ENCODE results near the gene CTDP1.
"Not testable (repeated sequence)": the region's sequence is repeated elsewhere in the genome, so short reads cannot be mapped to it uniquely, and the experiment has no call there.

Gene CTDP1

DNA sequence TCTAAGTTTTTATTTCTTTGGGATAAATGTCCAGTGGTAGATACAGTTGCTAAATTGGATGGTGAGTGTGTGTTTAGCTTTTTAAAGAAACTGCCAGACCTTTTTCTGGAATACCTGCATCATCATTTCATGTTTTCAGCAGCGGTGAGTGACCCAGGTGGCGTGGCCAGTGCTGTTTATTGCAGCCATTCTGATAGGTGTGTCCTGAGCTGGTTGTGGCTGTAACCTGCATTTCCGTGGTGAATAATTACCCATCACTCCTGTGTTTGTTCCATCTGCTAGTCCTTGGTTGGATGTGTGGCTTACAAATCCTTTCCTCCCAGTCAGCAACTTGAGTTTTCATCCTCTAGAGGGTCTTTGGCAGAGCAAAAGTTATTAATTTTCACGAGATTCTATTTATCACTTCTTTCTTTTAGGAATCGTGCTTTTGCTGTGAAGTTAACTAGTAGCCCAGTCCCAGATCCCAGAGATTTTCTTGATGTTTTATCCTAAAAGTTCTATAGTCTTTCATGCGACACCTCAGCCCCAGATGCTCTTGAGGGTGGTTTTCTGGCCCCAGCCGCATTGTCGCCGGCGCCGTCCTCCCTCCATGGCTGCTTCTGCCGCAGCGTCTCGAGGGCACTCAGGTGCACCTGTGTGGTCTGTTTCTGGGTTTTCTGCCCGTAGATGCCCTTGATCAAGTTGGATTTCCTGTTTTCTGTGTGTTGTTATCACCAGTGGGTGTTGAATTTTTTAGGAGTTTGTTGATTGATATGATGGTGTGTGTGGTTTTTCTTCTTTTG is 44.9 kb downstream of the CTDP1 start:
- no peak for DNase-seq (ENCODE audit: low spot score)

DNA sequence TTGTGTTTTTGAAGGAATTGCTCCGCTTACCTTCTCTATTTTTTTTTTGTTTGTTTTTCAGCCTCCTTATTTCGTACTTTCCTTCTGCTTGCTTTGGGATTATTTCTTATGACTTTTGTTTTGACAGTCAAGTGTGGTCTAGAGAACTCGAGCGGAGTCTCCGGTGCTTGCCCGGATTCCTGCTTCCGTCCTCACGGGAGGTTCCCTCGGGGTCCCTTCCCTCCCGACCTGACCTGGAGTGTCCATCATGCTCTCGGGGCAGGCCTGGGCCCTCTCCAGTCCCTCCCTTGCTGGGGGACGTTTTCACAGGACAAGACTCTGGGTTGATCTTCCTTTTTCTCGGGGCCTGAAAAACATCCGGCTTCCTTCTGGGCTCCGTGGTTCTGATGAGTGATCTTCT is 45.9 kb downstream of the CTDP1 start:
- no peak for DNase-seq (ENCODE audit: low spot score)

DNA sequence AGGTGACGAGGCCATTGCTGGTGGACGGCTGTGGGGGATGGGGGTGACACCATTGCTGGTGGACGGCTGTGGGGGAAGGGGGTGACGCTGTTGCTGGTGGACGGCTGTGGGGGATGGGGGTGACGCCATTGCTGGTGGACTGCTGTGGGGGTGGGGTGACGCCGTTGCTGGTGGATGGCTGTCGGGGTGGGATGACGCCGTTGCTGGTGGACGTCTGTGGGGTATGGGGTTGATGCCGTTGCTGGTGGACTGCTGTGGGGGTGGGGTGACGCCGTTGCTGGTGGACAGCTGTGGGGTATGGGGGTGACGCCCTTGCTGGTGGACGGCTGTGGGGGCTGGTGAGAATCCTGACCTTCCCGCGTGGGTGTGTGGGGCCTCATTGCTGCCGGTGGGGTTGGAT is 47.1 kb downstream of the CTDP1 start:
- no peak for DNase-seq (ENCODE audit: low spot score)

DNA sequence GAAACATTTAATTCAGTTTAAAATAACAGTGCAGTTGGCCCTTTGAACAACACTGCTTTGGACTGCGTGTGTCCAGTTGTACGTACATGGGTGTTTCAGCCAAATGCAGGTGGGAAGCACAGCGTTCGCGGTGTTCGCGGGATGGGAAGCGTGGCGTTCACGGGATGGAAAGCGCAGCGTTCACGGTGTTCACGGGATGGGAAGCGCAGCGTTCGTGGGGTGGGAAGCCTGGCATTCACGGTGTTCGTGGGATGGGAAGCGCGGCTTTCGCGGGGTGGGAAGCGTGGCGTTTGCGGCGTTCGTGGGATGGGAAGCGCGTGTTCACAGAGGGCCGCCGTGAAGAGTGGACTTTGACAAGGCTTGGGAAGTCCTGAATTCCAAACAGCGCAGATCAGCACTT is 47.6 kb downstream of the CTDP1 start:
- no peak for DNase-seq (ENCODE audit: low spot score)

DNA sequence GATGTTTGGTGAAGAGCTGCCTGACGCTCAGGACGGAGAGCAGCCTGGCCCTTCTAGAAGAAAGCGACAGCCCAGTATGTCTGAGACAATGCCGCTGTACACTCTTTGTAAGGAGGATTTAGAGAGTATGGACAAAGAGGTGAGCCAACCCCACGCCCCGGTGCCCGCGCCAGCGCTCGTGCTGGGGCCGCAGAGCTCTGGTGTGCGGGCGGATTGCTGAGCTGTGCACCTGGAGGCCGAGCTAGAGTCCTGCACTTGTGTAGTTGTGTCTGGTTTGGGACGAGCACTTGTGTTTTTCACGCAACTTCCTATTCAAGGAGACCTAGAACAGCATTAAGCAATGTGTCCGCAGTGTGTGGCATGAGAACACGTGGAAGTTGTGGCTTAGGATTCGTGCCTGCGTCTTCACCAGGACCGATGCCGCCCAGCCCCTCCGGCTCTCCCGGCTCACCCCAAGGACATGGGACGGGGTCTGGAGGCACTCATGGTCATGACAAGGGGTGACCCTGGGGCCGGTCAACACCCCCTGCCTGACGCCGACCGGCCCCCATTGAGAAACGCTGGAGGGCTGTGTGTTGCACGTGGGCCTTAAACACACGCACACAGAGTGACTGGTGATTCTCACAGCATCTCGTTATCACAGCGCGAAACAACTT is 49.5 kb downstream of the CTDP1 start:
- no peak for DNase-seq (ENCODE audit: low spot score)

DNA sequence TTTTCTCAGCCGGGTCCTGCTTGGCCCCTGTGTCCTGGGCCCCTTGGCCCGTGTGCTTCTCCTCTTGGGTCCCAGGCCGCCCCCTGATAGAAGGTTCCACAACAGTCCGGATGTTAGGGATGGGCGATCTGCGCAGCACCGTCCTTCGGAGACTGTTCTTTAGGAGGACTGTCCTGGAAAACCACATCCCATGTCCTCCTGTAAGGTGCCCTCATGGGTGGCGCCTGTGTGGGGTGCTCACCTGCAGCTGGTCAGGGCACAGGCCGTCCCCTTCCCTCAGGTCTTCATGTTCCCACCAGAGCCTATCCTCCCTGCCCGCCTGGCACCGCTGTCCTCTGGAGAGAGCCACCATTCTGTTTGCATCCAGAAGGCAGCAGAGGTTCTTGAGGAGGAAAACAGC is 50.0 kb downstream of the CTDP1 start:
- no peak for DNase-seq (ENCODE audit: low spot score)

DNA sequence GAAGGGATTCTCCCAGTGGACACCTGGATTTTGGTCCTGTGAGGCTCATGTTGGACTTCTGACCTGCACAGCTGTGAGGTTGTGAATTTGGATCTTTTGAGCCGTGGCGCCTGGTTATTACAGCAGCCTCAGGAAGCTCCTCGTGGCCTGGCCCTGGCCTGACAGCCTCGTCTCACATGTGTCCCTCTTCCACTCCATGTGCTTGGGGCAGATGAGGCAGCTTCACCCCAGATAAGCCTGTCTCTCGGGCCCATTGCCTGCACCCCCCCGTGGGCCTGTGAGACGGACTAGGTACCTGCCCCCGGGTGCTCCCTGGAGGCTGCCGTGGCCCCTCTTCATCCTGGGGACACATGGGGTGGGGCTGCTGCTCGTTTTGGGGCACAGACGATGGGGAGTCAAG is 51.2 kb downstream of the CTDP1 start:
- no peak for DNase-seq (ENCODE audit: low spot score)

DNA sequence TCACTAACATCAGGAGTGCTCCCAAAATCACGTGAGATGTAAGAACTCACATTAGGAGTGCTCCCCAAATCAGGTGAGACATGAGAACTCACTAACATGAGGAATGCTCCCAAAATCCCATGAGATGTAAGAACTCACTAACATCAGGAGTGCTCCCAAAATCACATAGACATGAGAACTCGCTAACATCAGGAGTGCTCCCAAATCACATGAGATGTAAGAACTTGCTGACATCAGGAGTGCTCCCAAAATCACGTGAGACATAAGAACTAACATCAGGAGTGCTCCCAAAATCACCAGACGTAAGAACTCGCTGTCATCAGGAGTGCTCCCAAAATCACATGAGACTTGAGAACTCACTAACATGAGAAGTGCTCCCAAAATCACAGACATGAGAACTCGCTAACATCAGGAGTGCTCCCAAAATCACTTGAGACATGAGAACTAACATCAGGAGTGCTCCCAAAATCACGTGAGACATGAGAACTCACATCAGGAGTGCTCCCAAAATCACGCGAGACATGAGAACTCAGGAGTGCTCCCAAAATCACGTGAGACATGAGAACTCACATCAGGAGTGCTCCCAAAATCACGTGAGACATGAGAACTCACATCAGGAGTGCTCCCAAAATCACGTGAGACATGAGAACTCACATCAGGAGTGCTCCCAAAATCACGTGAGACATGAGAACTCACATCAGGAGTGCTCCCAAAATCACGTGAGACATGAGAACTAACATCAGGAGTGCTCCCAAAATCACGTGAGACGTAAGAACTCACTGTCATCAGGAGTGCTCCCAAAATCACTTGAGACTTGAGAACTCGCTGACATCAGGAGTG is 52.5 kb downstream of the CTDP1 start:
- DNase-seq (ENCODE audit: low spot score): not testable (repeated sequence)

DNA sequence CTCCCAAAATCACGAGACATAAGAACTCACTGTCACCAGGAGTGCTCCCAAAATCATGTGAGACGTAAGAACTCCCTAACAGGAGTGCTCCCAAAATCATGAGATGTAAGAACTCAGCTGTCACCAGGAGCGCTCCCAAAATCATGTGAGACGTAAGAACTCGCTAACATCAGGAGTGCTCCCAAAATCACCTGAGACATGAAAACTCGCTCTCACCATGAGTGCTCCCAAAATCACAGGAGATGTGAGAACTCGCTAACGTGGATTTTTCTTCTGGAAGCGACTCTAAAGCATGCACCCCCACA is 53.1 kb downstream of the CTDP1 start:
- DNase-seq (ENCODE audit: low spot score): no peak

DNA sequence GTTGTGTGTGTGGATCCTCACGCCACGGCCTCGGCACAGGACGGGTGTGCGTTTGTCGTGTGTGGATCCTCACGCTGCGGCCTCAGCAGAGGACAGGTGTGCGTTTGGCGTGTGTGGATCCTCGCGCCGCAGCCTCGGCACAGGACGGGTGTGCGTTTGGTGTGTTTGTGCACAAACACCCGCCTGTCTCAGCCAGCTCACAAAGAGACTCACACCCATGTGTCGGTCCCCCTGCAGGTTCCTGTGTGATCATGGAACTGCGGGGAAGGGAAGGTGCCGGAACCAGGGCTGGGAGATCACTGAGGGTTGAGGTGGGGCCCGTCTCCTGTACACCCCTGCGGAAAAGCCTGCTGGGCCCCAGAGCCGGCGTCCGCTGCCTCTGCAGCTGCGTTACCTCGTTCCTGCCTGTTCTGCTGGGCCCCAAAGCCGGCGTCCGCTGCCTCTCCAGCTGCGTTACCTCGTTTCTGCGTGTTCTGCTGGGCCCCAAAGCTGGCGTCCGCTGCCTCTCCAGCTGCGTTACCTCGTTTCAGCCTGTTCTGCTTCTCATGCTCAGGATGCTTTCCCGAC is 53.6 kb downstream of the CTDP1 start:
- DNase-seq (ENCODE audit: low spot score): no peak

DNA sequence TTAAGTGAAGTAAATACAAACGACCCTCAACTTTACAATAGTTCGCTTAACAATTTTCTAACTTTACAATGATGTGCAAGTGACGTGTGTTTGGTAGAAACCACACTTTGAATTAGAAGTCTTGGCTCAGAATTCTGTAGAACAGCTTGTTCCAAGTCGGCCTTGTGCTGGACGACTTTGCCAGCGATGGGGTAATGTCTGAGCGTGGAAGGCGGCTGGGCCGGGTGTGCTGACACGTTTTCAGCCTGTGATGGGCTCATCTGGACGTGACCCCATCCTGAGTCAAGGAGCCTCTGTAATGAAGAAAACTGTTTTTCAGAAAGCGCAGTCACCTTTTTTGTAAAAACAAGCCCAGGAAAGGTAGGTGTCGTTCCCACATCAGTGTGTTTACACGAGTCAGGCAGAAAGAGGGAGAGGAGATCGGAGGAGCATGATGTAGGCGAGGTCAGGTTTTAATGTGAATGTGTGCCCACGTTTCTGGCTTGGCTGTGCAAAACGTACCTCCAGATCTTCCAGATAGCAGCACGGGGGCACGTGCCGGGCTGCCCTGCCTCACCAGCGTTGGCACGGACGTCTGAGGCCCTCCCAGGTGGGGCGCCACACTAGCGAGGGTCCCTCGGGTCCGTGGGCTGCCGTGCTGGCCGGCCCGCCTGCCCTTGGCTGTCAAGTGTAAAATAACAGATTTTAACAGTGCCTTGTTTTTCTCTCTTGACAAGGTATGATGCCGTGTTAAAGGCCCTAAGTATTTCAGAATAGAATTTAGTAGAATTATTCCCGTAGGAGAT is 54.6 kb downstream of the CTDP1 start:
- no peak for DNase-seq (ENCODE audit: low spot score)

DNA sequence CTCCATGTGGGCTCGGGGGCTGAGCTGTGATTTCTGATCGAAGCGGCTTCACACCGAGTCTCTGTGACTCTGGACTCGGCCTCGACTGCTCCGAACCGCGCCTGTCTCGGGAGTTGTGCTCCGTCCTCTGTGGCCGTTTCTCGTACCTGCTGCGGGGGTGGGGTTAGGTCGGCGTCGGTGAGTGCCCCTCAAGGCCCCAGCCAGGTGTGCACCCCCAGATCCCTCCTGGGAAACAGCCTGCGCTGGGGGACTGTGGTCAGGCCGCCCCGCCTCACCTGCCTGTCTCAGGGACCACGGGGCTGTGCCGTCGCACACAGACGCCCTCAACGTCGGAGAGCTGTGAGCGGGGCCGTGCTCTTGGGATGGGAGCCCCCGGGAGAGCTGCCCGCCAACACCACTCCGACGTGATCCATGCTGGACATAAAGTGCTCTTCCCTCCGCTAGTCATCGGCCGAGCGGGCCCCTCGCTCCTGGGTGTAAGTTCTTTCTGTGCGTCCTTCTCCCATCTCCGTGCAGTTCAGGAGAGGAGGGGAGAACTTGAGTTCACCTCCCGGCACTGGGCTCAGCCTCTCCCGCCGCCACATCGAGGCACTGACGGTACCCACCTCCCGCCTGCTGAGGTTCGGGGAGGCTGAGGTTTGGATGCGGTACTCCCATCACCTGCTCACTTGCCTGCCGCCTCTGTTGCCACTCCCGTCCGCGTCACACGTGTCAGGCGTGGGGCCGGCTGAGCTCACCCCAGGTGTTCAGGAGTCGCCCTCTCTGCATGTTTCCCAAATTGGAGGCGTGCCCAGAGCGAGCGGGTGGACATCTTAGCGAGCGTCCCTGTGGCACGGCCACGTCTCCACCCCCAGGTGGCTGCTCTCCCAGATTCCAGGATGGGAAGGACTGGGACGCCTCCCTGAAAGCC is 55.7 kb downstream of the CTDP1 start:
- no peak for DNase-seq (ENCODE audit: low spot score)

DNA sequence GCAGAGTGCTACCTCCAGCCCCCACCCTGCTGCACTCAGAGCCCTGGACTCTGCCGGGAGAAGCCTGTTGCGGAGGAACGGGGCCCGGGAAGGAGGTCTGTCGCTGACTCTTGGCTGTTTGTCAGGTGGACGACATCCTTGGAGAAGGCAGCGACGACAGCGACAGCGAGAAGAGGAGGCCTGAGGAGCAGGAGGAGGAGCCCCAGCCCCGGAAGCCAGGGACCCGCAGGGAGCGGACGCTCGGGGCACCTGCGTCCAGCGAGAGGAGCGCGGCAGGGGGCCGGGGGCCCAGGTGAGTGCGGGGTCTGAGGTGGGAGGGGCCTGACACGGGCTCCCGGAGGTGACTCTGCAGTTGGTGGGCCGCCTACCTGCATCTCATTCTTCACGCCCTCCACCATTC is 56.6 kb downstream of the CTDP1 start:
- no peak for DNase-seq (ENCODE audit: low spot score)

DNA sequence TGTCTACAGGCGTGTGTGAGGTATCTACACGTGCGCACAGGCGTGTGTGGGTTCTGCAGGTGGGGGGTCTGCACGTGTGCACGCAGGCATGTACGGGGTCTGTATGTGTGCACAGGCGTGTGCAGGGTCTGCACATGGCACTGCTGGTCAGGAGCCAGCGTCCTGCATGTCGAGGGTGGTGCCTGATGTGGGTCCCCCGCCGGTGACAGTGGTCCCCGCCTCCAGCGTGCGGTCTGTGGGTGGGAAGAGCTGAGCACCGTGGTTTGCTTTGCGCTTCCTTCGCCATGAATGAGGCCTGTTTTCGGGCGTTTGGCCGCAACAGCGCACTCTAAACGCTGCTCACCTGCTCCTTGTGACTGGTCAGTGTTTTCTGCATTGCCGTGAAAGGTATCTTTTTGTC is 57.2 kb downstream of the CTDP1 start:
- no peak for DNase-seq (ENCODE audit: low spot score)

DNA sequence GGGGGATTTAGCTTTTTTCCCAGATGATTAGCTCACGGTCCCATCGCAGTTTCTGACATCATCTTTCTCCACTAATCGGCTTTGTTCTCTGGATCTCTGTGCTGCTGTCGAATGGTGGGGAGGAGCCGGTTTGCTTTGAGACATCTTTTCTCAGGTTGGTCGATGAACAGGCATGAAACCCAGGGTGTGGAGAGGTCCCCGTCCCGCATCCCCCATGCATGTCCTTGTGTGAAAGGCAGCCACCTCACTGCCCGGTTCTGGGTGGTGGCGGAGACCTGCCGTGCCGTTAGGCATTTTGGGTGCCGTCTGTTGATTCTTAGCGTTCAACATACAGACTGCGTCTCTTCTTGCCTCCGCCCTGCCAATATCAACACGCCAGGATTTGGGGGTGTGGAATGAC is 57.8 kb downstream of the CTDP1 start:
- DNase-seq (ENCODE audit: low spot score): no peak

DNA sequence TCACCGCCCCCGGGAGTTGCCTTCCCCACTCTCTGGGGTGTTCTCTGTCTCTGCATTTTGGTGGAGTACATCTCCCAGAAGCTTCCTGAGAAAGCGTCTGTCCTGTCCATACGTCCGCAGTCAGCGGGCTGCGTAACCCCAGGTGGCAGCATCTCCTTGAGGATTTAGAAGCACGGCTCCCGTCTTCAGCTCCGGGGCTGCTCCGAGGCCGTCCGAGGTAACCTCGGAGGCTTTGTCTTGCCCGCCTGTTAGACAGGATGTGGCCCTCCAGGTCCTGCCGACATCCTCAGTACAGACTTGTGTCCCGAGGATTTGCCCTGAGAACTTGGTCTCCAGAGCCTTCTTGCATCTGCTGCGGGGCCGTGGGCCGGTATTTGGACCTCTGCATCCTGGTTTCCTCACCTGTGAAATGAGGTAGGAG is 58.4 kb downstream of the CTDP1 start:
- no peak for DNase-seq (ENCODE audit: low spot score)

DNA sequence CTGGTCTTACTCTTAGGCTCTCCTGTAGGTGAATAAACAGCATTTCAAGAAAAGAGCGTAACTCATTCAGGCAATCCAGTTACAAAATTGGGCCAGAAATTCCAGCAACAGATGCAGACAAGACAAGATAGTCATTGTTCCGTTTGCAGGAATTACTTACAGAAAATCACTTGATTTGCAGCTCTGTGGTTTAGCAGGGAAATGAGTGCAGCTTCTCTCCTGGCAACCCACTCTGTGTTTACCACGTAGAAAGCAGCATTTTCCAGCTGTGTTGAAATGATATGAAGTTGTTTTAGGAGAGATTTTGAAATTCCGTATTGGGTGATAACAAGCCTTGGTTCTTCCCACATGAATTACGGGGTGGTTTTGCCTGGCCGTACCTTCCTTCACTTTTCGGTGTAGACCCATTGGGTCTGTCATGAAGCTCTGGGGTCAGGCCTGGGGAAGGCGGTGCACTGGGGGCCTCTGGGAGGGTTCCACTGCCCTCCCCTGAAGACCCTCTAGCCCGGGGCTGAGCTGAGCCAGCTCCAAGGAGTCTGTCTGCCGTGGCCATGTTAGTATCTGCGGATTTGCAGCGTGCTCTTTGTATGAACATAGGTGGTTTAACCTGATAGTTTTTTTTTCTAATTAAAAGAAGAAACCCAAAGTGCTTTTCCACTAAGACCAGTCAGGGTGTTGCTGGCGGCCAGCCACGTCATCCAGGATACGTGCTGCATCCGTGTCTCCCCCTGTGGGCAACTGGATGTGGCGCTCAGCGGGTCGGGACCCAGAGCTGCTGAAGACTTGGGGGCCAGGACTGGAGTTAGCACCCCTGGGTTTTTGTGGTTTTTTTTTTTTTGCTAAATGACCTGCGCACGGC is 59.2 kb downstream of the CTDP1 start:
- DNase-seq (ENCODE audit: low spot score): no peak

DNA sequence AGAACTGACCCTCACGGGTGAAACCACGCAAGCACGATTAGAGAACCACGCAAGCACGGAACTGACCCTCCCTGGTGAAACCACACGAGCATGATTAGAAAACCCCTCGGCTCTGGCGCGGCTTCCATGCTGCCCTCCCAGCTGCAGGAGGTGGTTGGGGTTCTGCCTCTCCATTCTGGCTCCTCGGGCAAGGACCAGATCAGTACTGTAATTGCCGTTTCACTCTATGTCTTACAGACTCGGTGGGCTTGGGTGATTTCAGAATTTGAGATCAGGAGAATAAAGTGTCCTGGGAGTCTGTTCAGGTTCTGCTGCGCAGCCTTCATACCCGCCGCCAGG is 59.8 kb downstream of the CTDP1 start:
- DNase-seq (ENCODE audit: low spot score): no peak

DNA sequence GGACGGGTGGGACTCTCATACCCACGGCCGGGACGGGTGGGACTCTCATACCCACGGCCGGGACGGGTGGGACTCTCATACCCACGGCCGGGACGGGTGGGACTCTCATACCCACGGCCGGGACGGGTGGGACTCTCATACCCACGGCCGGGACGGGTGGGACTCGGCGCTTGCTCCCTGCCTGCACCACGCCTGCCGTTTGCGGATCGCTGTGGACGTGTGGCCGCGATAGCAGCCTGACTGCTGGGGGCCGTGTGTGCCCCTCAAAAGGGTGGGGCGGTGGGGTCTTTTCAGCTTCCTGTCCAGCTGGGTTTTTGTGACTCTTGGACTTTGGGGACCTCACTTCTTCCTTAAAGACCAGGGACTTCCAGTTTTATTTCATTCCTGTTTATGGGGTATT is 60.4 kb downstream of the CTDP1 start:
- not testable (repeated sequence) for DNase-seq (ENCODE audit: low spot score)
